B cell (primary cell): ENCODE measurements around the gene TUNAR.

Experiments used
- EZH2 ChIP-seq: IDR thresholded peaks from 2 replicates; pipeline ENCODE4 v1.6.1; 2012; ENCODE audit warnings: borderline replicate concordance, low read depth, mild to moderate bottlenecking, moderate library complexity, low read length; ENCODE audit not compliant: insufficient read depth, poor library complexity, severe bottlenecking
- TF ChIP-seq, protein P1 (sequence below): fragments of 200-600 bp; IDR thresholded peaks from one replicate; pipeline ENCODE4 v1.8.0; 2022; ENCODE audit warnings: antibody characterized with exemption, mild to moderate bottlenecking

DNA sequence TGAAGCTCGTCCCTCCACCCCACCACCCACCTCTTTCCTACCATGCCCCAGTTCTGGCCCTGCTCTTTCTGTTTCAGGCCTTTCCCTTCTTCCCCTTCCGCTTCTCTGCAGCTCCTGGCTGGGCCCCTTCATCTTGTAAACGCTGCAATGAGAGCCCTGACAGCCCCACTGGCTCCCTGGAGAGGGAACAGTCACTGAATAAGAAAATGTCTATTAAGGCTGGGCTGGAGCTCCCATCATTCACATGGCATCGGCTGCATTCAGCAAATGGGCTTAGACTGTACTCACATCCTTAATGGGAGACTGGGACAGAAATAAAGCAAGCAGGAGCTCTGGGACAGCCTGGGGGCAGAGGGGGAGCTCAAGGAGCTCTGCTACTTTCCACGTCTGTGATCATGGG, 45.2 kb upstream of the TUNAR start:
- TF ChIP-seq, protein P1, sequence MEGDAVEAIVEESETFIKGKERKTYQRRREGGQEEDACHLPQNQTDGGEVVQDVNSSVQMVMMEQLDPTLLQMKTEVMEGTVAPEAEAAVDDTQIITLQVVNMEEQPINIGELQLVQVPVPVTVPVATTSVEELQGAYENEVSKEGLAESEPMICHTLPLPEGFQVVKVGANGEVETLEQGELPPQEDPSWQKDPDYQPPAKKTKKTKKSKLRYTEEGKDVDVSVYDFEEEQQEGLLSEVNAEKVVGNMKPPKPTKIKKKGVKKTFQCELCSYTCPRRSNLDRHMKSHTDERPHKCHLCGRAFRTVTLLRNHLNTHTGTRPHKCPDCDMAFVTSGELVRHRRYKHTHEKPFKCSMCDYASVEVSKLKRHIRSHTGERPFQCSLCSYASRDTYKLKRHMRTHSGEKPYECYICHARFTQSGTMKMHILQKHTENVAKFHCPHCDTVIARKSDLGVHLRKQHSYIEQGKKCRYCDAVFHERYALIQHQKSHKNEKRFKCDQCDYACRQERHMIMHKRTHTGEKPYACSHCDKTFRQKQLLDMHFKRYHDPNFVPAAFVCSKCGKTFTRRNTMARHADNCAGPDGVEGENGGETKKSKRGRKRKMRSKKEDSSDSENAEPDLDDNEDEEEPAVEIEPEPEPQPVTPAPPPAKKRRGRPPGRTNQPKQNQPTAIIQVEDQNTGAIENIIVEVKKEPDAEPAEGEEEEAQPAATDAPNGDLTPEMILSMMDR: no peak
- no peak for TF ChIP-seq EZH2
